GM23338 (cell line): Measurements from ENCODE around the gene ARL2.
A peak's percentile ranks its signal among the peaks of the same experiment; 100 is the strongest.

Experiments
- CREB1 ChIP-seq: fragments of 250-450 bp; sonication (Bioruptor Pico); IDR thresholded peaks from 2 replicates; pipeline ENCODE4 v1.5.0; 2020; ENCODE audit warnings: low read depth, mild to moderate bottlenecking, moderate library complexity
- EZH2phosphoT487 ChIP-seq: fragments of 200-600 bp; sonication (generic); IDR thresholded peaks from one replicate; pipeline ENCODE4 v1.8.1; 2018; ENCODE audit warnings: antibody characterized with exemption; ENCODE audit not compliant: unreplicated experiment
- JUNB ChIP-seq: IDR thresholded peaks from one replicate; pipeline ENCODE4 v1.6.1; 2016; ENCODE audit warnings: antibody characterized with exemption; ENCODE audit not compliant: unreplicated experiment
- POLR2AphosphoS5 ChIP-seq: IDR thresholded peaks from 2 replicates; pipeline ENCODE4 v1.6.1; 2016; ENCODE audit warnings: antibody characterized with exemption, low read depth
- REST ChIP-seq: IDR thresholded peaks from one replicate; pipeline ENCODE4 v1.6.1; 2018; ENCODE audit warnings: antibody characterized with exemption; ENCODE audit not compliant: unreplicated experiment
- TF ChIP-seq, protein P1 (sequence below), 2 experiments: fragments of 200-600 bp in 1 of 2; sonication (generic) in 1 of 2; conservative IDR thresholded peaks; 2 replicates each; pipeline versions ENCODE4 v1.5.1 to v1.6.1; 2016 to 2017; ENCODE audit warnings: antibody characterized with exemption in 2 of 2, low read depth in 2 of 2, mild to moderate bottlenecking in 2 of 2, moderate library complexity in 1 of 2
- TF ChIP-seq, protein P2 (sequence below): IDR thresholded peaks from 2 replicates; pipeline ENCODE4 v1.6.1; 2016; ENCODE audit warnings: antibody characterized with exemption

- TF ChIP-seq, protein P1, sequence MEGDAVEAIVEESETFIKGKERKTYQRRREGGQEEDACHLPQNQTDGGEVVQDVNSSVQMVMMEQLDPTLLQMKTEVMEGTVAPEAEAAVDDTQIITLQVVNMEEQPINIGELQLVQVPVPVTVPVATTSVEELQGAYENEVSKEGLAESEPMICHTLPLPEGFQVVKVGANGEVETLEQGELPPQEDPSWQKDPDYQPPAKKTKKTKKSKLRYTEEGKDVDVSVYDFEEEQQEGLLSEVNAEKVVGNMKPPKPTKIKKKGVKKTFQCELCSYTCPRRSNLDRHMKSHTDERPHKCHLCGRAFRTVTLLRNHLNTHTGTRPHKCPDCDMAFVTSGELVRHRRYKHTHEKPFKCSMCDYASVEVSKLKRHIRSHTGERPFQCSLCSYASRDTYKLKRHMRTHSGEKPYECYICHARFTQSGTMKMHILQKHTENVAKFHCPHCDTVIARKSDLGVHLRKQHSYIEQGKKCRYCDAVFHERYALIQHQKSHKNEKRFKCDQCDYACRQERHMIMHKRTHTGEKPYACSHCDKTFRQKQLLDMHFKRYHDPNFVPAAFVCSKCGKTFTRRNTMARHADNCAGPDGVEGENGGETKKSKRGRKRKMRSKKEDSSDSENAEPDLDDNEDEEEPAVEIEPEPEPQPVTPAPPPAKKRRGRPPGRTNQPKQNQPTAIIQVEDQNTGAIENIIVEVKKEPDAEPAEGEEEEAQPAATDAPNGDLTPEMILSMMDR (conservative IDR thresholded peaks at IDR 0.05; ENCODE audit: low read depth in 2 of 2): peak in 1 of 2 experiments; percentile 48; a peak in 2 of 4 replicates
- TF ChIP-seq EZH2phosphoT487 (no peak), CREB1 (CRISPR knock-in tag) (no peak), REST (no peak), POLR2AphosphoS5 (no peak), JUNB (no peak)
- TF ChIP-seq, protein P2, sequence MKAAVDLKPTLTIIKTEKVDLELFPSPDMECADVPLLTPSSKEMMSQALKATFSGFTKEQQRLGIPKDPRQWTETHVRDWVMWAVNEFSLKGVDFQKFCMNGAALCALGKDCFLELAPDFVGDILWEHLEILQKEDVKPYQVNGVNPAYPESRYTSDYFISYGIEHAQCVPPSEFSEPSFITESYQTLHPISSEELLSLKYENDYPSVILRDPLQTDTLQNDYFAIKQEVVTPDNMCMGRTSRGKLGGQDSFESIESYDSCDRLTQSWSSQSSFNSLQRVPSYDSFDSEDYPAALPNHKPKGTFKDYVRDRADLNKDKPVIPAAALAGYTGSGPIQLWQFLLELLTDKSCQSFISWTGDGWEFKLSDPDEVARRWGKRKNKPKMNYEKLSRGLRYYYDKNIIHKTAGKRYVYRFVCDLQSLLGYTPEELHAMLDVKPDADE: no peak
Measured at GRCh38 chr11:65016705-65017104, 2.7 kb downstream of the ARL2 start.
